Calu3 (cell line): ENCODE measurements around the gene CRIM1. TPM values are rescaled to one million over a fixed set of nuclear protein-coding genes. Genes with fewer than 3 reads are reported as not detected.

Experiments used
- BruUV-seq: library from RNA; stranded (reverse); fragments of 400-500 nt; replicated peaks from 2 replicates; lab custom pipeline; 2021; lab: Mats Ljungman, UMichigan
- CTCF ChIA-PET: fragments of 300-600 bp; sonication (Branson Sonifier 250); formaldehyde crosslinking; loops from one replicate; lab custom pipeline; 2022; ENCODE audit warnings: antibody characterized with exemption; lab: Charles Lee
- DNase-seq: peaks from one replicate; pipeline ENCODE4 v3.0.0; 2022
- H3K27ac Mint-ChIP-seq: one replicate; pipeline ENCODE4 v1.8.0; 2022; ENCODE audit warnings: mixed read lengths; ENCODE audit not compliant: unreplicated experiment
- H3K27me3 Mint-ChIP-seq: one replicate; pipeline ENCODE4 v1.8.0; 2022; ENCODE audit warnings: mixed read lengths; ENCODE audit not compliant: unreplicated experiment
- H3K36me3 Mint-ChIP-seq: one replicate; pipeline ENCODE4 v1.8.0; 2022; ENCODE audit warnings: mild to moderate bottlenecking, moderate library complexity, mixed read lengths; ENCODE audit not compliant: insufficient read depth, unreplicated experiment
- H3K4me1 Mint-ChIP-seq: one replicate; pipeline ENCODE4 v1.8.0; 2022; ENCODE audit warnings: mild to moderate bottlenecking, low read depth, mixed read lengths; ENCODE audit not compliant: unreplicated experiment
- H3K4me3 Mint-ChIP-seq: one replicate; pipeline ENCODE4 v1.8.0; 2022; ENCODE audit warnings: mild to moderate bottlenecking, low read depth, moderate library complexity, mixed read lengths; ENCODE audit not compliant: unreplicated experiment
- H3K9me3 Mint-ChIP-seq: one replicate; pipeline ENCODE4 v1.8.0; 2022; ENCODE audit warnings: low read depth, mixed read lengths; ENCODE audit not compliant: unreplicated experiment
- intact Hi-C: fragments of 100-400 bp; cut with micrococcal nuclease; formaldehyde crosslinking; loops from one replicate; pipeline ENCODE4 v1.10.0; 2022; ENCODE audit not compliant: unreplicated experiment
- total RNA-seq: library from RNA; stranded (reverse); gene quantifications from 2 replicates; pipeline ENCODE4 v1.2.3, GENCODE V29; 2022
- TF ChIP-seq, protein P1 (sequence below): fragments of 200-600 bp; IDR thresholded peaks from one replicate; pipeline ENCODE4 v1.8.0; 2022; ENCODE audit warnings: antibody characterized with exemption; ENCODE audit not compliant: unreplicated experiment

CRIM1 gene
- total RNA-seq, 1 experiment from 2014 or later, result 57.6 TPM

DNA sequence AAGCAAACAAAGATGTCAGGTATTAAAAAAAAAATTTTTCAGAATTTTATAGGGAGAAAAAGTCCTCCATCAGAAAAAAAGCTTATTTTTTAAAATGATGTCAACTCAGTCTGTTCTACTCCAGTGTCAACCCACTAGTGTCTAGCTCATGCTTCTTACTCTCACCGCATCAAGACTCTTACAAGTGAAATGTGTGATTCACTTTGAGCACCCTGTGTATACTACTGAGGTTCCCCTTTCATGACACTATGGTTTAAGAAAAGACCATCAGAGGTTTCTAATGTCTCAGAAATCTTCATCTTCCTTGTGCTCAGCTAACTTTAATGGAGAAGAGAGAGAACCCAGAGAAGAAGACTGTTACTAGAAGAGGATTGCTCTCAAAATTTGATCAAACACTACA is 199.0 kb downstream of the CRIM1 start:
- Mint-ChIP-seq H3K27me3 (no peaks in the 10 kb centered on the region), H3K27ac (no peak overlapping the region), H3K4me3 (no peak overlapping the region), H3K36me3 (peaks cover 20% of the 10 kb centered on the region), H3K4me1 (no peaks in the 10 kb centered on the region), H3K9me3 (no peaks in the 10 kb centered on the region)
- TF ChIP-seq, protein P1, sequence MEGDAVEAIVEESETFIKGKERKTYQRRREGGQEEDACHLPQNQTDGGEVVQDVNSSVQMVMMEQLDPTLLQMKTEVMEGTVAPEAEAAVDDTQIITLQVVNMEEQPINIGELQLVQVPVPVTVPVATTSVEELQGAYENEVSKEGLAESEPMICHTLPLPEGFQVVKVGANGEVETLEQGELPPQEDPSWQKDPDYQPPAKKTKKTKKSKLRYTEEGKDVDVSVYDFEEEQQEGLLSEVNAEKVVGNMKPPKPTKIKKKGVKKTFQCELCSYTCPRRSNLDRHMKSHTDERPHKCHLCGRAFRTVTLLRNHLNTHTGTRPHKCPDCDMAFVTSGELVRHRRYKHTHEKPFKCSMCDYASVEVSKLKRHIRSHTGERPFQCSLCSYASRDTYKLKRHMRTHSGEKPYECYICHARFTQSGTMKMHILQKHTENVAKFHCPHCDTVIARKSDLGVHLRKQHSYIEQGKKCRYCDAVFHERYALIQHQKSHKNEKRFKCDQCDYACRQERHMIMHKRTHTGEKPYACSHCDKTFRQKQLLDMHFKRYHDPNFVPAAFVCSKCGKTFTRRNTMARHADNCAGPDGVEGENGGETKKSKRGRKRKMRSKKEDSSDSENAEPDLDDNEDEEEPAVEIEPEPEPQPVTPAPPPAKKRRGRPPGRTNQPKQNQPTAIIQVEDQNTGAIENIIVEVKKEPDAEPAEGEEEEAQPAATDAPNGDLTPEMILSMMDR, result no peak
- no peak for DNase-seq
- CTCF ChIA-PET, result no interaction called here
- intact Hi-C loops, result loop anchor here (10.0 kb wide), 1 partner anchor 230 kb away; no protein-coding TSS in a partner anchor
- BruUV-seq, result no TSS peak

DNA sequence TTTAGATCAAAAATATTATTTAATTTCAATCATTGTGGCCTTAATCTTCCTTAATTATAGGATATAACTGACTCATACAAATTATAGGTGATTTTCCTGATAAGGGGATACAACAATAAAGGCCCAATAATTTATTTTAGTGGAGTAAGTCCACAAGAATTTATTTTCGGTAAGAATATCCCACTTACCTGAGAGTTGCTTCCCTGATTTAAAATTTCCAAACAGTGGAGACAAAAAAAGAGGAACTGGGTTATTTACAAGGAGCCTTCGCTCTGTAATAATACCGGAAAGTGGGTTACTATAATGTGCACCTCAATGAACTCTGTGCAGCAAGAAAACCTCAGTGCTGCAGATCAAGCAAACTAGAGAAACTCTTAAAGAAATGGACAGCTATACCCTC is 200.2 kb downstream of the CRIM1 start:
- Mint-ChIP-seq H3K4me3 (no peak overlapping the region), H3K27ac (no peak overlapping the region)

DNA sequence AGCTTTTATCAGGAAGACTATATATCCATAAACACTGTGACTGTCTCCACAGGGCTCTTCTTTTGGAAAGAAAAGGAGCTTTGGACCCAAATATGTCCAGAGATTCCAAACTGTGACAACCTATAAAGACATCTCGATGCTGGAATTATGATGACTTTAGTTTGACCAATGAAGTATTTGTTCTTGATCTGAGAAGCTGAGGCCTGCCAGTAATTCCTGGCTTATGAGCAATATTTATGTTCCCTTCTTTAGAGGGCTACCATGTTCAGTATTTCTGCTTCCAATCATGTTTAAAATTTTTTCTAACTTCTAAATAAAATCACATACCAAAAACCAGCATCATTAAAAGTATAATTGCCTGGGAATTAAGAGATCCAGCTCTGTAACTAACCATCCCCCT is 201.3 kb downstream of the CRIM1 start:
- no peak overlapping the region for H3K4me3 Mint-ChIP-seq
- TF ChIP-seq, protein P1, result no peak
- DNase-seq, result no peak
- CTCF ChIA-PET, result no interaction called here
- H3K27ac Mint-ChIP-seq, result no peak overlapping the region
- H3K4me1 Mint-ChIP-seq, result peaks cover 9% of the 10 kb centered on the region
- intact Hi-C loops, result loop anchor here (10.0 kb wide), 1 partner anchor 228 kb away; no protein-coding TSS in a partner anchor
- peaks cover 23% of the 10 kb centered on the region for H3K36me3 Mint-ChIP-seq
- no peaks in the 10 kb centered on the region for H3K9me3 Mint-ChIP-seq
- no peaks in the 10 kb centered on the region for H3K27me3 Mint-ChIP-seq
- no TSS peak for BruUV-seq

More for the DNA sequence above, 200.2 kb downstream of the CRIM1 start:
- Mint-ChIP-seq H3K27me3 (no peaks in the 10 kb centered on the region), H3K36me3 (peaks cover 16% of the 10 kb centered on the region), H3K4me1 (no peaks in the 10 kb centered on the region), H3K9me3 (no peaks in the 10 kb centered on the region)
- no peak for DNase-seq
- TF ChIP-seq, protein P1, result no peak
- no TSS peak for BruUV-seq
- intact Hi-C loops, result loop anchor here (10.0 kb wide), 1 partner anchor 229 kb away; no protein-coding TSS in a partner anchor
- CTCF ChIA-PET, result interaction anchor here (0.6 kb wide), 1 partner anchor 77 kb away, joined by 3 read pairs; no protein-coding TSS in a partner anchor

DNA sequence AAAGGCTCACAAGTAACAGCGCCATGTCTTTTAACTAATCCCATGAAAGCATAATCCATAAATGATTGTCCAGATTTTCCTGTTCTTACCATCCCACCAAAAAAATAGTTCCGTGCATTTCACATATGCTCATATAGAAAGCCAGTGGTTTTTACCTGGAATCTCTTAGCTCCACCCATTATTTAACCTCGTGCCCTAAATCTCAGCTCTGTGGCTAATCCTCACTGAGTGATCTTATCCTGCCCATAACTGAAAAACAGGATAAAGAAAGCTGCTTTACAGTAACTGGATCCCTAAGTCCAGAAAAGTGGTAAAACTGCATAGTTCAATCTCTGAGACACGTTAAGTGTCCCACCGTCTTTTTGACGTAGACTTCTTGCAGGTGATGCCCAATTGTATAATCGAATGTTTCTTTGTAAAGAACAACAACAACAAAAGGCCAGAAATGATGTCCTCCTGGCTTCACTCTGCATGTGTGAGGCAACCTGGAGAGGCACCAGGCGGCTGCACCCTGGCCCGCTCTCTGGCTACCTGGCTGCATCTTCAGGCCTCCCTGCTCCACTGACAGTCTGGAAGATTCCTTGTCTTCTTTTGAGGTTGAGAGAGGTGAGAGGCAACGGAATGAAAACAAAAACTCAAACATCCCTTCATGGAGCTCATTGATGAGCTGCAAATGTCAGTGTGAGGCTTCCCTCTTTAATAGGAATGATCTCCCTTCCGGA is 203.8 kb downstream of the CRIM1 start:
- Mint-ChIP-seq H3K4me3 (no peak overlapping the region), H3K36me3 (peaks cover 20% of the 10 kb centered on the region), H3K27ac (no peak overlapping the region), H3K27me3 (no peaks in the 10 kb centered on the region), H3K9me3 (no peaks in the 10 kb centered on the region), H3K4me1 (peaks cover 25% of the 10 kb centered on the region)
- BruUV-seq, result no TSS peak
- intact Hi-C loops, result loop anchor here (10.0 kb wide), 1 partner anchor 225 kb away; no protein-coding TSS in a partner anchor
- TF ChIP-seq, protein P1, result no peak
- CTCF ChIA-PET, result no interaction called here
- DNase-seq, result no peak
